ENCODE results near the gene SLC37A3.

DNA sequence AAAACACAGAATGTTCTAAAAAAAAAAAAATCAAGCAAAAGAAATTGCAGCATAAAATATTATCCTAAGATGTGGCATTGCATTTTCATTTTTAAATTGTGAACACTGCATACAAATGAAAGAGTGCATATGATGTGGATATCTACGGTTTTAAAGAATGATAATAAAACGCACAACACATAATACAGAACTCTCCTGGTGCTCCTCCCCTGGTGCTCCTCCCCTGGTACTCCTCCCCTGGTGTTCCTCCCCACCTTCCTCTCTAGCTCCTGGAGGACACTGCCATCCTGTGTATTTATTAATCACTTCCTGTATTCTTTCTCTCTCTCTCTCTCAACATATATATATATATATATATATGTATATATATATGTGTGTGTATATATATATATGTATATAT lies 100.1 kb downstream of the SLC37A3 start:
- TF ChIP-seq YY1 (IDR thresholded peaks at IDR 0.05; ENCODE audit: insufficient read depth, insufficient read length) (no peak), ZNF274 (IDR thresholded peaks at IDR 0.05; ENCODE audit: low read depth, low read length) (no peak), SUZ12 (IDR thresholded peaks at IDR 0.05; ENCODE audit: extremely low read depth, insufficient read depth, insufficient read length) (no peak)
